Measurements from ENCODE around the gene COPS3.

COPS3 gene

GRCh38 chr17:17216236-17216635, 64.8 kb downstream of the COPS3 start:
- no peak overlapping the region for H3K4me3 ChIP-seq (ENCODE audit: low read depth, low read length)
- TF ChIP-seq CTCF (conservative IDR thresholded peaks at IDR 0.05; ENCODE audit: low read depth, low read length): no peak
- no peak for DNase-seq (ENCODE audit: low read depth)

- H3K4me3 ChIP-seq (ENCODE audit: low read depth, low read length): no peak overlapping the region
- TF ChIP-seq CTCF (conservative IDR thresholded peaks at IDR 0.05; ENCODE audit: low read depth, low read length): no peak
- DNase-seq (ENCODE audit: low read depth): no peak
Observed at GRCh38 chr17:17215575-17215974, 65.5 kb downstream of the COPS3 start.

GRCh38 chr17:17214646-17215436, 66.2 kb downstream of the COPS3 start:
- no peak for TF ChIP-seq CTCF (conservative IDR thresholded peaks at IDR 0.05; ENCODE audit: low read depth, low read length)
- no peak for DNase-seq (ENCODE audit: low read depth)
- H3K4me3 ChIP-seq (ENCODE audit: low read depth, low read length): no peak overlapping the region

GRCh38 chr17:17213775-17214174, 67.3 kb downstream of the COPS3 start:
- TF ChIP-seq CTCF (conservative IDR thresholded peaks at IDR 0.05; ENCODE audit: low read depth, low read length): no peak
- no peak overlapping the region for H3K4me3 ChIP-seq (ENCODE audit: low read depth, low read length)
- no peak for DNase-seq (ENCODE audit: low read depth)

GRCh38 chr17:17207998-17208397, 73.0 kb downstream of the COPS3 start:
- H3K4me3 ChIP-seq (ENCODE audit: low read depth, low read length): no peak overlapping the region
- no peak for TF ChIP-seq CTCF (conservative IDR thresholded peaks at IDR 0.05; ENCODE audit: low read depth, low read length)
- DNase-seq (ENCODE audit: low read depth): no peak

- H3K4me3 ChIP-seq (ENCODE audit: low read depth, low read length): no peak overlapping the region
- DNase-seq (ENCODE audit: low read depth): no peak
- no peak for TF ChIP-seq CTCF (conservative IDR thresholded peaks at IDR 0.05; ENCODE audit: low read depth, low read length)
Observed at GRCh38 chr17:17206913-17207335, 74.1 kb downstream of the COPS3 start.
